GM19463 (cell line): ENCODE measurements around the gene RPS6KL1.

ENCODE experiments used
- ATAC-seq: cut with Tn5 transposase; IDR thresholded peaks from one replicate; pipeline ENCODE4 v1.9.1; 2021; ENCODE audit warnings: mild to moderate bottlenecking, moderate library complexity; ENCODE audit not compliant: unreplicated experiment

Gene RPS6KL1

DNA sequence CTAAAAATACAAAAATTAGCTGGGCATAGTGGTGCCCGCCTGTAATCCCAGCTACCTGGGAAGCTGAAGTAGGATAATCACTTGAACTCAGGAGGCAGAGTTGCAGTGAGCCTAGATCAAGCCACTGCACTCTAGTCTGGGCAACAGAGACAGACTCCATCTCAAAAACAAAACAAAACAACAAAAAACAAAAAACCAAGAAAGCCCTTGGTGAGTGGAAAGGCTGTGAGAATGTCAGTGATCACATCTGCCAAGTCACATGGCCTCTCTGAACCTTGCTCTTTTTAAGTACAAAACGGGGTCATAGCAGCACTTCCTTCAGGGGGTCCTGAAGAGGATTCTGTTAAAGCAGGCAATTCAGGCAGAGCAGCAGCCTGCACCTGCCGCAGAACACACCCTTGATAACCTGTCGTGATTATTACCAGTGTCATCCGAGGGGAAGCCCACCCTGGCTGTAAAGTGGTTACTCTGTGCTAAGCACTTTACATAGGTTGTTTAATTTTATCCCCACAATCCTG lies 9.6 kb downstream of the RPS6KL1 start:
- ATAC-seq, result no peak

DNA sequence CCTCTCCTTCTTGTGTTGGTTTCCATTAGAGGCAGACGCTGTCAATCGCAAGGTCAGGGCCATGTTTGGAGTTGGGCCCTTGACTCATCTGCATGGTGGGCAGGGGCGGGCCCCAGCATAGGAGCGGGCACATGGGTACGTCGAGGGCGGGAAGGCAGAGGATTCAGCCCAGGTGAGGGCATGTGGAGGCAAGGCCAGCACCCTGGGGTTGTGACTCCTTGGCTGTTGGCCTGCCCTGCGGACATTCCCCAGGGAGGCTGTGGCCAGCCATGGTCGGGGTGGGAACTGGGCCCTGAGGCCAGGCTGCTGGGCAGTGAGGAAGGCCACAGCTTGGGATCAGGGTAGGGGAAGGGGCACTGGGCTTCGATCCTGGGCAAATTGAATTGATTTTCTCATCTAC lies 10.3 kb downstream of the RPS6KL1 start:
- no peak for ATAC-seq

DNA sequence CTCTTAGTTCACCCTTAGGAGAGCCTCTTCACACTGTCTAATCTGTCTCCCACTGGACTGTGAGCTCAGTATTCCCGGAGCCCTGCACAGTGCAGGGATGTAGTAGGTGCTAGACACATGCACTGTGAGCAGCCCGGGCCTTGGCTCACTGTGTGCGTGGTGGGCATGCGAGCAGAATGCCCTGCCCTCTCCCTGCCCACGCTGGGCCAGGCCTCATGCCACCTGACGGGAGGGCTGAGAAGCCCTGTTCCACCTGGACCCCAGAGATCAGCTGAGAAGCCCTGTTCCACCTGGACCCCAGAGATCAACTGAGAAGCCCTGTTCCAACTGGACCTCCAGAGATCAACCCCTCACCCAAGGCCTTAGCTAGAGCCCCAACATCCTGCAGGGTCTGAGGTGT lies 10.9 kb downstream of the RPS6KL1 start:
- ATAC-seq, result no peak

DNA sequence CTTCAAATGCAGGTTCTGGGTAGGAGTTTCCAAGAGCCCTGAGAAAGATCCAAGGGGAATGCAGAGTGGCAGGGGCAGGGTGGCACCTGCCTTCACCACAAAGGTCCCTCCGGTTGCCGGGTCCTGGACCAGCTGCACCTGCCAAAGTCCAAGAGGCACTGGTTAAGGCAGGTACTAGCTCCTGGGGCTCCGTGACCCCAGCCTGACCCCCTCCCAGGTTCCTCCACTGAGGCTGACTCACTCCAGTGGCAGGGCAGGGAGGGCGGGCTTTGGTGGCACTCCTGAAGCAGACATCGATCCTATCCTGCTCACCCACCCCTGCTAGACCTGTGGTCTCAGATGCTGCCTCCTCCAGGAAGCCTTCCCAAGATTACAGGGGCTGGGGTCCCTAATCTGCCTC lies 11.4 kb downstream of the RPS6KL1 start:
- no peak for ATAC-seq

DNA sequence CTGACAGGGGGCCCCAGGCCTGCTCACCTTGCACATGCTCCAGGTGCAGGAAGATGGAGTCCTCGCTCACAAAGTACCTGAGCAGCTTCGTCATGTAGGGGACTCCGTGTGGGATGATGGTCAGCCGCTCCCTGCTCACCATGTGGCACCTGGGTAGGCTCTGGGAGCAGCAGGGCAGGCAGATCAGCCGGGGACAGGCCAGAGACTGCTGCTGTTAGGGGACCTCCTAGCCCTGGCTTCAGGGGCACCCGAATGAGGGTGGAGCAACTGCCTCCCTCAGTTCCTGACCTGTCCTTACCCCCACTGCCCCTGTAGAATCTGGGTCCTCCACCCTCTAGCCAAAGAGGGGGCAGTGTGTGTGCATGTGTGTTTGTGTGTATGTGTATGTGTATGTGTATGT lies 11.8 kb downstream of the RPS6KL1 start:
- ATAC-seq, result no peak

DNA sequence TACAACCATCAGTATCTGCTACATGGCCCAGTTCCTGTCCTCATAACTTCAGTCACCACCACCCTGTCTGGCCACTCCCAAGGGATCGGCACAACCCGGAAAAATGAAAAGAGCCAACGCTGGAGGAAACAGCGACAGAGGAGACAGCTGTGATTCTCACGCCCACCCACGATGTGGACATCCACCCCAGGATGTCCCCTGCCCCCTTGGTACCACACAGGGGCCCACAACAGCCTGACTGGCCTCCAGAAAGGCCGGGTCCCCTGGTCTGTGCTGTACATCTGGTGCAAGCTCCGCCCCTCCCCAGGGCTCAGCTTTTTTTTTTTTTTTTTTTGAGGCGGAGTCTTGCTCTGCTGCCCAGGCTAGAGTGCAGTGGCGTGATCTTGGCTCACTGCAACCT lies 12.5 kb downstream of the RPS6KL1 start:
- ATAC-seq, result no peak

DNA sequence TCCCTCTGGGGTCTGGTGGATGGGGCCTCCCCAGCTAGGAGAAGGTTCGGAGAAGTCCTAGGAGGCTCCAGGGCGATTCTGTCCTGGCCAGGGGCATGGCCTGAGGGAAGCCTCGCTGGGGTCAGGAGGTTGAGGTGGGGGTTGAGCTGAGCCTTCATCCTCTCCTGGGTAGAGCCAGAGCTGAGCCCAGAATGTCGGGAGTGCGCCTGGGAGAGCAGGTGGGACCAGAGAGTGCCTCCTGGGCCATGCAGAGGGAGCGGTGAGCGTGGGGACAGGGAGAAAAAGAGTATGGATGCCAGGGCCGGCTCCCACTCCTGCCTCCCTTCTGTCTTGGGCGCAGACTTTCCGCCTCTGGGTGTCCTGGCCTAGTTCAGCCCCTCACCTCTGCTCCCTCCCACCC lies 13.1 kb downstream of the RPS6KL1 start:
- ATAC-seq, result no peak

DNA sequence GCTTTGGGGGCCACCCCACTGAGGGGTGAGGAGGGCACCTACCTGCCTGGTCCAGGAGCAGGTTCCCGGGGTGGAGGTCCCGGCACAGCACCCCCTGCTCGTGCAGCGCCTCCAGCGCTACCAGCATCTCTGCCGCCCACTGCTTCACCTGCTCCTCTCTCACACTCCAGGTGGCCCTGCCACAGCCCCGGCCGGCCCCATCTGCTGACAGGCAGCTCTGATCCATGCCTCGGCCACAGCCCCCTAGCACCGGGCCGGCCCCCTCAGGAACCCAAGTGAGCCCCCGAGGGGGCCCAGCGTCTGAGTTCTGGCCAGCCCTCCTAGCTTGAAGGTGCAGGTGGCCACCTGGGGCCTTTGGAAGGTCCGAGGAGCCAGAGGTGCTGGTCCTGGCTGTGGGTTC lies 13.6 kb downstream of the RPS6KL1 start:
- no peak for ATAC-seq

DNA sequence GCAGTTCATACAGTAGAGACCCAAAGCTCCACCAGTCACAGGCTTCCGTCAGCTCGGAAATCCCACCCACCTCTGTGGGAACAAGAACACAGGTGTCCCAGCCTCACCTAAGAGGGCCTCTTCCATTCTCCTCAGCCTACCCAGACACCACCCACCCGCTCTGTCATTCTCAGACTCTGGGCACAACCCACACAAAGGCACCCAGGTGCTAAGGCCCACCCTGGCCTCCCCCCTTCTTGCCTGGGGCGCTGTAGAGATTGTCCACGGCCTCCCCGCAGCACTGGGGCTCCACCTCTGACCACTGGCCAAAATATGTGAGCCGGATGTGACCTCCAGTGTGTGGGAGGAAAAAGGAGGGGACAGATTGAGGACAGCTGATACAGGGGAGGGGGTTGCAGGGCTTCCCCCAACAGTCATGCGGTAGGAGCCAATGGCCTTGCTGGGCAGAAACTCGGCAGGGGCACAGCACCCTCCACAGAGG lies 14.2 kb downstream of the RPS6KL1 start:
- no peak for ATAC-seq

DNA sequence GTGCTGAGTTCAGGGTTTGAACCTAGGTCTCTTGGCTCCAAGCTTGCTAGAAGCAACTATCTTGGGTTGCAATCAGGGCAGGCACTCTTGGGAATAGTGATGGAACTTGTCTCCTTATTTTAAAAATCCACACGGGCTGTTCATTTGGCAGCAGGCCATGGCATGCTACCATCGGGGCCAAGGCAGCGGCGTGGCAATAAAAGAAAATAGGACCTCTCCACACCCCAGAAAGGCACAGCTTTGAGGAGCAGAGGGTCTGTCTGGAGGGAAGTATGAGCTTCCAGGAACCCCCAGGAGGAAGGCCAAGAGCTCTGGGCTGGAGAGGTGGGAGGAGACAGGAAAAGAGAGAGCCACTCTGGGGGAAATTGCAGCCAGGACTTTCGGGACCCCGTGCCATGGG lies 15.3 kb downstream of the RPS6KL1 start:
- no peak for ATAC-seq

DNA sequence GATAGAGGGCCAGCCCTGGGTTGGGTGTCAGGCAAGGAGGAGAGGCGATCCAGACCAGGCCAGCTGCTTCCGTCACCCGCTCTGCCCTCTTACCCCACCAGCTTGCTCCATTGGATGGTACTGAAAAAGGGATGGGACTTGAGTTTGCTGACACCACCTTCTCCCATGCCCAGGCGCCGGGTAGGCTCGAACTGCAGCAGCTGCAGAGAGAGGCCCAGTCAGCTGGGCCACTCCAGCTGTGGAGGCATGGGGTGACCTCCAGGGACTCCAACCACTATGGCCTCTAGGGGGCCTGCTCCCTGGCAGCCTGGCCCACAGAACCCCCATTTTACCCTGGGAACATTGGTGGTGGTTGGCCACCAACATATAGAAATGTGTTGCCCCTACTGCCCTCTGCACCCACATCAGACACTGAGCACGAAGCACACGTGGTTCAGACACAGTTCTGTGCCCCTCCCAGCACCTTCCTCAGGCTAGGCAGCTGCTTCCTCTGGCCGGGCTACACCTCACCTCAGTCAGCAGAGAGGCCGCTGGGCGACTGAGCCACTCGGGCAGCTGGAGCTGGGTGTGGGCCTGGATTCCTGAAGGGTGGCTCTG lies 16.0 kb downstream of the RPS6KL1 start:
- ATAC-seq, result no peak

DNA sequence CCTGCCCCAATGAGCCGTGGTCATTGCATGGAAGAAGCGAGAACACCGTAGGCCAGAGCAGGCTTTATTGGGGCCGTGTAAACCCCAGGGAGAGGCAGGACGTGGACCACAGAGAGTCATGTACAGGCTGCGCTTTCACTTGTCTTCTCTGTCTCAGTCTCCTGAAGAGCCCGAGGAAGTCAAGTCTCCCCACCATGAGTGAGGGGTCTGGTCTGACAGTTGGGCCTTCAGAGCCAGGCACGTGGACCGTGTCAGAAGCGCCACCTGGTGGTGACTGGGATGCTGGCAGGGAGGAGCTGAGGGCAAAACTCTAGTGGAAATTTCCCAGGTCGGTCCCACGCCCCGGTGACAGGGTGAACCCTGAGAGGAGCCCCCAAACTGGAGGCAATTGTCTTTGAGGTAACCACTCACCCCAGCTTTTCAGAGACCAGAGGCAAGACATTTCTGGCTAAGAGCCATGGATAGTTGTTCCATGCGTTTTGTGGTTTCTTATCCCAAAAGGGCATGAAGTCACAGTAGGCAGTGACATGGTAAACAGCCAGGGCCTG lies 17.4 kb downstream of the RPS6KL1 start:
- no peak for ATAC-seq

DNA sequence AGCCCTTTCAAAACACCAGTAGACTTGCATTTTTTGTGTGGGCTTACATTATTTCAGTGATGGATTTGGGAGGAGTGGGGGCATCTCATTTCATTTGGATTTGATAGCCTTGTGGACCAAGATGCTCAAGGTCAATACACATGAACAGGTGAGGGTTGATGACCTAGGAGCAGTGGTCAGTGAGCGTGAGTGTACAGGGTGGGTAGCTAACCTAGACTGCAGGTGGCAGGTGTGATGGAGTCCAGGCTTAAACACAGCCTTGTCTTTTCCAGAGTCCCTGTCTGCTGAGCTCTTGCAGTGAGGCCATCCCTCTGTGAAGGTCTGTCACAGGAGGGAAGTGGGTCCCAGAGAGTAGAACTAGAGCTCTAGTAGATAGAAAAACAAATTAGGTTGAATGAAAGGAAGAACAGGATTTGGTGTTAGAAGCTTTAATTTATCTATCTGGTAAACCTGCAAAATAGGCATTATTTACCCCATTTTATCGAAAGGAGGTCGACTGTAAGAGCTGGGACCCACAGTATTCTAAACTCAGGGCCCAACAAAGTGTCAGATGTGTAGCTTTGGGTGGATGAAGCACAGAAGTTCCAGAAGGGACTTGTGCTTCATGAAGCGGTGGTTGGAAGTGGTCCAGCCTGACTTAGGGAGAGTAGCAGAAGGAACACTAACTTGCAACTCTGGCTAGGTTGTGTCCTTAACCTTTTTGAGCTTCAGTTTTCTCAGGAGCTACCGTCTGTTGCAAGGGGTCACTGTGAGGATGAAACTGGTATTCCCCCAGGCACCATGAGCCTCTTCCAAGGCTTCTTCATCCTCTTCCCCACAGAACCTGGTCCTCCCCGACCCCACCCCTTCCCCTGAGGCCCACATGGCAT lies 18.2 kb downstream of the RPS6KL1 start:
- ATAC-seq, result no peak

DNA sequence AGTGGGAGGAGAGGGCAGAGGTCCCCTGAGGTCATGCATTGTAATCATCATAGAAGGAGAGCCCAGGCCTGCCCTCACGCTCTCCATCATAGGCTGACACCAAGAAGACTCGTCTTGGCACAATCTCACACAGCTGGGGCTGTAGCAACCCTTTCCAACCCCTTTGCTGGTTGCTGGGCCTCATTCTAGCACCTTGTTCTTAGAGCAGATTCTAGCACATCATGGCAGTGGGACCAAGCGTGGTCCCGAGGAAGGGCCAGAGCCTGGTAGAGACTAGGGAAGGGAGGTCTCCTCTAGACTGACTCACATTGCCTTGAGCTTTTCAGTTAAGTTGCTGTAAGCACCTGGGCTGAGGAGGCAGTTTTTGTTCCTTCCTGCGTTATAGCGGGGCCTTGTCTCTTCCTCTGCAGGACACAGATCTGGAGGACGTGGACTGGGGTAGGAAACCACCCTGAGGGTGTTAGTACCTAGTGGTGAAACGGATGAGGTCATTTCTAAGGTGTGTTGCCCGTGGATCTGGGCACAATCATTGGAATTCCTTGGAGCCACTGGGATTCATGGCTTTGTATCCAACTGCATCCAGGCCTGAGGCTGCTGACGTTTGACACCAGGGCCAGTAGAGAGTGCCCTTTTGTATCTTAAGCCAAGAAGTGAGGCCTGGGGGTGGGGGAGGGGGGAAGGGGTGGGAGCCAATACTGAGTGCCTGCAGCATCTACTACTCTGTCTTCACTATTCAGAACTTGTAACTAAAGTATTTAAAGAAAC lies 19.9 kb downstream of the RPS6KL1 start:
- ATAC-seq, result no peak

DNA sequence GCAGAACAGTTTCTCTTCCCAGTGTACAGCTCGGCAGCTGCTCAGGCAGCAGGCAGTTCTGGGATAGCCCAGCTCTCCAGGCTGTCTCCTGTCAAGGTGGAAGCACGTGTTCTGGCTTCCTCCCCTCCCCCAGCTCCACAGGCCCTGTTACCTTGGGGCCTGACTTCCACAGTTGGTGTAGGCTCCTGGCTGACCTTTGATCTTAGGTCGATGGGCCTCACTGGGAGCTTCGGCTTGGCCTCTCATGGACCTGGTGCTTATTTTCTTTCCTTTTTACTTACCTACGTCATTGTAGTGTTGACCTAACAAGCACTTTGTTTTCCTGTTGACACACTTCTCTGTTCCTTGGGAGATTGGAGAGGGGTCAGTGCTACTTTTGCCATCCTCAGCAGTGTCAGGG lies 24.4 kb downstream of the RPS6KL1 start:
- no peak for ATAC-seq

DNA sequence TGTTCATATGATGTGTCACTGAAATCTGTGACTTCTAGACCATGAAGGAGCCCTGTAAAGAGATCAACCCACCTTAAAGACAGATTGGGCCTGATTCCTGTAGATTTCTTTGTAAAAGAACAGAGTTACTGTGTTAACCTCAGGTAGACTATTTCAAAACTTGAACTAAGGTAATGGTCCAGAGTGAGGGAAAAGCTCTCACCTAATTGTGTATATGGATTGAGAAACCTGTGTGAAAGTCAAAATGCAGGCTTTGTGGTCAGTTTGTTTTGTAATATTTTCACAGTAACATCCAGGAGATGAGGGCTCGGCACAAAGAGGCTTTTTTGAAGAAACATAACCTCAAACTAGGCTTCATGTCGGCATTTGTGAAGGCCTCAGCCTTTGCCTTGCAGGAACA lies 25.0 kb downstream of the RPS6KL1 start:
- no peak for ATAC-seq

DNA sequence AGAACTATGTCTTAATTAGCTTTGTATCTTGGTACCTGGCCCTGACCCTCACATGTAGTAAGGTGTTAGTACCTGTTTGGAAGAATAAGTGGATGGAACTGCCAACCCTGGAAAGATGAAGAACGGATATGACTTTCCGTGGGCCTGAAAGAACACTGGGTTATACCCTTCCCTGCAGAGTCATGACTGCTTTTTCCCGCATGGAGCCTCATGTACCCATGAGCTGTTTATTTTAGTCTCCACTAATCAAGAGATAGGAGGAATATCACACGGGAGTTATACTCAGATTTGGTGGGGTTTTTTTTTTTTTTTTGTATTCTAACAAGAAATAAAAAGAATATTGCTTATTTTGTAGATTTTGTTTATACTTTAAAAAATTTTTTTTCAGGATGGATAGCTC lies 25.4 kb downstream of the RPS6KL1 start:
- no peak for ATAC-seq

DNA sequence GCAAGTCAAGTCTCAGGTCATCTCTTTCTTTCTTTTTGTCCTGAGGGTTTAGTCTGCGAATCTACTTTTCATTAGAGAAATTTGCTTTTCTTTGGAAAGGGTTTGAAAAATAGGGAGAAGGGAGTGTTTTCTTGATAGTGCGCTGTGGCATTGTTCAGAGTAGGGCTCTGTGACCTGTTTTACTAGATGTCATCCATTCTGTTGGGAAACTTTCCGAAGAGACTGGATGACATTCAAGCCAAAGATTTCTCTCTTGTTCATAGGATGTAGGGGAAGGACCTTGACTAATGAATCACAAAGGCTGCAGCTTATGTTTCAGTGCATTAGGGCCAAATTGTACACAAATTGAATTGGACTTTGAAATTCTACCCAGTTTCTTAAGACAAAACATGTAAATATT lies 26.7 kb downstream of the RPS6KL1 start:
- no peak for ATAC-seq

DNA sequence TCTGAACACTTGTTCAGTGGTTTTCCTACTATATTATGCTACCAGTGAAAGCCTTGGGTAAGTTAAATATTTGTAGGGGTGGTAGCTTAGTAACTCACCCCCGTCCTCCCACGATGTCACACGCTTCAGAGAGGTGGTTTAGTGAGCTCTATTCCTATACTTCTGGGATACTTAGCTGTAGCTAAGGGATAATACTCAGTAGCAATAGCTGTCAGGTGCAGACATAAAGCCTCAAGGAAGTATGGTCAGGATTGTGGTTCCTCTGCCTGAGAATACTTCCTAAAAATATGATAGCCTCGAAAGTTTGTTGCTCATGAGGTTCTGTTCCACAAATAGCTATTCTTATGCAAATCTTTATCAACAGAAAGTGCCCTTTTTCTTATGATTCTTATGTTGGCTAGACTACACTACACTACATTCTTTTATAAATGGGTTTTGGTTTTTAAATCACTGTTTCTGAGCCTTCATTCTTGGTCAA lies 29.4 kb downstream of the RPS6KL1 start:
- peak; percentile 58 for ATAC-seq

DNA sequence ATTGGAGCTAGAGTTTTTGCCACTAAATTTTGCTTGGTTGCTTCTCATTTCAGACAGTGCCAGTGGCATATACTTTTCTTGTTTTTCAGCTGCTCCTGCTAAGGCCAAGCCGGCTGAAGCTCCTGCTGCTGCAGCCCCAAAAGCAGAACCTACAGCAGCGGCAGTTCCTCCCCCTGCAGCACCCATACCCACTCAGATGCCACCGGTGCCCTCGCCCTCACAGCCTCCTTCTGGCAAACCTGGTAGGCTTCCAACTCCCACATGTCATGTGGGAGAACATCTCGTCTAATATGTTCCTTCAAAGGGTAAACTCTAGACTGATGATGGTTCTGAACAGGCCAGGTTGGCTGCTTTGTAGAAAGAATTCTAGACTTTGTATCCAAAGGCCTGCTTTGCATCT lies 30.3 kb downstream of the RPS6KL1 start:
- no peak for ATAC-seq

DNA sequence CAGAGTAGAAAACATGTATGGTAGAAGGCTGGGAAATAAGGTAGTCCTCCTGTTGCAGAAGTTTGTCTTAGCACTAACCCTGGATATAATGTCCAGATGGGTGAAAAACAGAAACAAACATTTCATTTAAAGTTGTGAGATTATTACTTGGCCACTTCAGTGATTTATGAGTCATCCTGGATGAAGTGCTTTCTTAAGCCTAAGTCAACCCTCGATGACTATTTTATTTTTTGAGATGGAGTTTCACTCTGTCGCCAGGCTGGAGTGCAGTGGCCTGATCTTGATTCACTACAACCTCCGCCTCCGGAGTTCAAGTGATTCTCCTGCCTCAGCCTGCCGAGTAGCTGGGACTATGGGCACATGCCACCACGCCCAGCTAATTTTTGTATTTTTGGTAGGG lies 31.2 kb downstream of the RPS6KL1 start:
- ATAC-seq, result no peak
